Ureter (tissue), 1 donor: ENCODE measurements around the gene KCNQ5. TPM values are rescaled to one million over a fixed set of nuclear protein-coding genes. Genes with fewer than 3 reads are reported as not detected.

Experiments used
- DNase-seq: peaks from one replicate; pipeline ENCODE4 v3.0.0-alpha.2; 2020; ENCODE audit warnings: low spot score
- total RNA-seq: library from RNA; stranded (reverse); gene quantifications from one replicate; pipeline ENCODE4 v1.2.4, GENCODE V29; 2023
- donor health status: DM: yes; HTN: yes; CAD: no.

Gene KCNQ5
- total RNA-seq, 1 donor from 2014 or later = 1.8 TPM

GRCh38 chr6:72793641-72794395 is 172.0 kb downstream of the KCNQ5 start:
- no peak for DNase-seq

GRCh38 chr6:72798196-72798595 is 176.3 kb downstream of the KCNQ5 start:
- DNase-seq = no peak

GRCh38 chr6:72809746-72810379 is 188.0 kb downstream of the KCNQ5 start:
- DNase-seq = no peak

GRCh38 chr6:72810571-72811280 is 188.9 kb downstream of the KCNQ5 start:
- no peak for DNase-seq

GRCh38 chr6:72811971-72812421 is 190.1 kb downstream of the KCNQ5 start:
- DNase-seq = no peak

GRCh38 chr6:72813807-72814596 is 192.1 kb downstream of the KCNQ5 start:
- DNase-seq = no peak

- no peak for DNase-seq
Observed at GRCh38 chr6:72816022-72816421, 194.2 kb downstream of the KCNQ5 start.

- no peak for DNase-seq
Observed at GRCh38 chr6:72817208-72817607, 195.3 kb downstream of the KCNQ5 start.

GRCh38 chr6:72819609-72820008 is 197.7 kb downstream of the KCNQ5 start:
- no peak for DNase-seq

GRCh38 chr6:72820153-72820552 is 198.3 kb downstream of the KCNQ5 start:
- no peak for DNase-seq

- no peak for DNase-seq
Observed at GRCh38 chr6:72820906-72821305, 199.0 kb downstream of the KCNQ5 start.

GRCh38 chr6:72822023-72822422 is 200.2 kb downstream of the KCNQ5 start:
- DNase-seq = no peak

GRCh38 chr6:72822691-72823090 is 200.8 kb downstream of the KCNQ5 start:
- no peak for DNase-seq

- DNase-seq = no peak
Observed at GRCh38 chr6:72824833-72825232, 203.0 kb downstream of the KCNQ5 start.

GRCh38 chr6:72825315-72825911 is 203.5 kb downstream of the KCNQ5 start:
- DNase-seq = no peak

GRCh38 chr6:72826037-72826436 is 204.2 kb downstream of the KCNQ5 start:
- no peak for DNase-seq

GRCh38 chr6:72826744-72827438 is 205.0 kb downstream of the KCNQ5 start:
- no peak for DNase-seq

- no peak for DNase-seq
Observed at GRCh38 chr6:72828904-72829303, 207.0 kb downstream of the KCNQ5 start.

- DNase-seq = no peak
Observed at GRCh38 chr6:72832271-72832670, 210.4 kb downstream of the KCNQ5 start.

- no peak for DNase-seq
Observed at GRCh38 chr6:72835749-72836148, 213.9 kb downstream of the KCNQ5 start.

- no peak for DNase-seq
Observed at GRCh38 chr6:72836971-72837370, 215.1 kb downstream of the KCNQ5 start.
